Tibial nerve (tissue), 3 donors: ENCODE results near the gene NDUFB7.

Source experiments
- POLR2A ChIP-seq, 2 donors: fragments of 450-650 bp; IDR thresholded peaks; one replicate each; pipeline ENCODE4 v1.6.1; 2017; ENCODE audit warnings: antibody characterized with exemption in 2 of 2, mild to moderate bottlenecking in 2 of 2, moderate library complexity in 2 of 2
- TF ChIP-seq, protein P1 (sequence below), 5 experiments: fragments of 200-600 bp in 3 of 5; fragments of 450-650 bp in 2 of 5; sonication (generic) in 3 of 5; IDR thresholded peaks; one replicate each; pipeline ENCODE4 v1.5.1; 2016 to 2019; ENCODE audit warnings: antibody characterized with exemption in 5 of 5, mild to moderate bottlenecking in 3 of 5, moderate library complexity in 2 of 5

DNA sequence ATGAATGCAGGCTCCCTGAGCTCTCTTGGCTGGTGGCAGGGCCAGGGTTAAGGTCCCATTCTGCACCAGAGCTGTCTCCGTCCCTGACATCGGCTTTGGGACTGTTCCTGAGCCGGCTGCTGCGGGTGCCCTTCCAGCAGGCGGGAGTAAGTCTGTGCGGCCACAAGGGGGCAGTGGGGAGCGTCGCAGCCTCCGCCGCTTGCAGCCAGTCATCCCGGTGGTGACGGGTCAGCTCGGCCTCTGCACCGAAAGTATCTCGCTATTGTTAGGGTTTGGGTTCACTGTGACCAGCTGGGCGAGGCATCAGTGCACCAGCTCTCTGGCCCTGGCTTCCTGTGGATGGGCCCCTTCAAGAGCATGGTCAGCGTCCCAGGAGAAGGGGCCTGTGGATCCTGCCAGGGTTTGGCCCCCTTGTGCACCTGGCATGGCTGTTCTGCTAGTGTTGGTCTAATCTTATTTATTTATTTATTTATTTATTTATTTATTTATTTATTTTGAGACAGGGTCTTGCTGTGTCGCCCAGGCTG lies 15.1 kb downstream of the NDUFB7 start:
- TF ChIP-seq, protein P1, sequence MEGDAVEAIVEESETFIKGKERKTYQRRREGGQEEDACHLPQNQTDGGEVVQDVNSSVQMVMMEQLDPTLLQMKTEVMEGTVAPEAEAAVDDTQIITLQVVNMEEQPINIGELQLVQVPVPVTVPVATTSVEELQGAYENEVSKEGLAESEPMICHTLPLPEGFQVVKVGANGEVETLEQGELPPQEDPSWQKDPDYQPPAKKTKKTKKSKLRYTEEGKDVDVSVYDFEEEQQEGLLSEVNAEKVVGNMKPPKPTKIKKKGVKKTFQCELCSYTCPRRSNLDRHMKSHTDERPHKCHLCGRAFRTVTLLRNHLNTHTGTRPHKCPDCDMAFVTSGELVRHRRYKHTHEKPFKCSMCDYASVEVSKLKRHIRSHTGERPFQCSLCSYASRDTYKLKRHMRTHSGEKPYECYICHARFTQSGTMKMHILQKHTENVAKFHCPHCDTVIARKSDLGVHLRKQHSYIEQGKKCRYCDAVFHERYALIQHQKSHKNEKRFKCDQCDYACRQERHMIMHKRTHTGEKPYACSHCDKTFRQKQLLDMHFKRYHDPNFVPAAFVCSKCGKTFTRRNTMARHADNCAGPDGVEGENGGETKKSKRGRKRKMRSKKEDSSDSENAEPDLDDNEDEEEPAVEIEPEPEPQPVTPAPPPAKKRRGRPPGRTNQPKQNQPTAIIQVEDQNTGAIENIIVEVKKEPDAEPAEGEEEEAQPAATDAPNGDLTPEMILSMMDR (IDR thresholded peaks at IDR 0.05), result peak; percentile 88 to 97 (median 93)
- no peak for TF ChIP-seq POLR2A (IDR thresholded peaks at IDR 0.05)
